HG03108 (cell line): ENCODE measurements around the gene OR1L1.

Experiments used
- ATAC-seq: cut with Tn5 transposase; IDR thresholded peaks from one replicate; pipeline ENCODE4 v1.9.1; 2021; ENCODE audit warnings: moderate library complexity; ENCODE audit not compliant: unreplicated experiment

Gene OR1L1, protein sequence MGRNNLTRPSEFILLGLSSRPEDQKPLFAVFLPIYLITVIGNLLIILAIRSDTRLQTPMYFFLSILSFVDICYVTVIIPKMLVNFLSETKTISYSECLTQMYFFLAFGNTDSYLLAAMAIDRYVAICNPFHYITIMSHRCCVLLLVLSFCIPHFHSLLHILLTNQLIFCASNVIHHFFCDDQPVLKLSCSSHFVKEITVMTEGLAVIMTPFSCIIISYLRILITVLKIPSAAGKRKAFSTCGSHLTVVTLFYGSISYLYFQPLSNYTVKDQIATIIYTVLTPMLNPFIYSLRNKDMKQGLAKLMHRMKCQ

GRCh38 chr9:122661416-122661815 lies at the start of gene OR1L1:
Gene OR1L1 (plus strand): TSS chr9:122661716. CDS start chr9:122661716, 0 bp downstream.
- ATAC-seq, result no peak

GRCh38 chr9:122614362-122614761 lies 47.2 kb upstream of the OR1L1 start, which contains the start of gene OR1Q1:
Gene OR1Q1 (plus strand): TSS chr9:122614738. CDS start chr9:122614738, 0 bp downstream.
- no peak for ATAC-seq

DNA sequence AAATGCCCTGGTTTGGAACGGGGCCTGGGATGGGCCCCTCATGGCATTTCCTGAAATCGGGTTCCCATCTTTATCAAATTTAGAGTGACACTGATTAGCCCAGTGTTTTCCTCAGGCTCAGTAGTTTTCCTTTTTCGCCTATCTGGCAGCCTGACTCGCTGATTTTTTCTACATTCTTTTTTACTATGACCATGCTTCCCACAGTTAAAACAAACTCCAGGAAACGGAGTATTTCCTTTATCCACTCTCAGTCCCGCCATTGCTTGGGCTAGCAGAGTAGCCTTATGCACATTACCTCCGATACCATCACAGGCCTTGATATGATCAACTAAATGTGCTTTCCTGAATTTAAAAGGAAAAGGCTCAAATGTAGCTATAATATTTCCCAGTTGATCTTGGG lies 41.5 kb upstream of the OR1L1 start:
- no peak for ATAC-seq

DNA sequence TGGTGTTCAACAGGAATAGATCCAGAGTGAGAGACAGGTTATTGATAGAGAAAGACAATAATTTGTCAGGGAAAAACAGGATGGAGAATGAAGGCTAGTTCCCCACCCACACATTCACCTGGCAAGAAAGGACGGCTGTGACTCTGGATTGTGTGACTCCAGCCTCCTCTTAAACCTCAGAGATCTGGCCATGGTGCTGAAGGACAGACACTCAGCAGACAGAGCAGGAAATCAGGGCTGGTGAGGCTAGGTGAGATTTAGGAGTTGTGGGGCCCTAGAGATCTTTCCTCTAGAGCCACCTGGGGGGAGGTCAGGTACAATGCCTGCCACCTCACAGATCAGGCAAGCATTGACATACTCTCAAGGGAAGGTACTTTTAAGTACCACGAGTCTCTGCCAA lies 19.3 kb upstream of the OR1L1 start:
- ATAC-seq, result no peak

DNA sequence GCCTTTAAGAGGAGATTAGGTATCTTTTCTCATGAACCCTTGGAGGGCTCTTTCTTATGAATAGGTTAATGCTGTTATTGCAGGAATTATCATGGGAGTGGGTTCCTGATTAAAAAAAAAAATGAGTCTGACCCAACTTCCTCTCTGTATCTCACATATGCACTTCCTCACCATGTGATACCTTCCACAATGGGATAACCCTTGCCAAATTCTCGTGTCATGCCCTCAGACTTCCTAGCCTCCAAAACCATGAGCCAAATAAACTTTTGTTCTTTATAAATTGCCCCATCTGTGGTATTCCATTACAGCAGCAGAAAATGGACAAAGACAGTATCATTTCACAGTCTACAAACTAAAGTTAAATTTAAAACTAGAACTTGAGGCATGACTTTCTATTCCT lies 5.1 kb upstream of the OR1L1 start:
- ATAC-seq, result no peak

GRCh38 chr9:122657527-122657926 lies 4.0 kb upstream of the OR1L1 start, which contains the start of gene OR1B1:
Gene OR1B1 (minus strand): TSS chr9:122657627.
- no peak for ATAC-seq

GRCh38 chr9:122672481-122672880 lies 11.0 kb downstream of the OR1L1 start:
- no peak for ATAC-seq

- ATAC-seq, result no peak
Observed at GRCh38 chr9:122684851-122685250, 23.3 kb downstream of the OR1L1 start.

- no peak for ATAC-seq
Observed at GRCh38 chr9:122695696-122696095, 34.2 kb downstream of the OR1L1 start.
